Medulla oblongata (tissue), 1 donor: ENCODE data around the gene ITM2C.

Source experiments
- DNase-seq: peaks from one replicate; pipeline ENCODE4 v3.0.0-alpha.2; 2015; ENCODE audit errors: extremely low spot score

The ITM2C gene

GRCh38 chr2:230891509-230891908 is 26.8 kb downstream of the ITM2C start:
- DNase-seq = no peak

- no peak for DNase-seq
Observed at GRCh38 chr2:230893338-230893737, 28.6 kb downstream of the ITM2C start.

DNA sequence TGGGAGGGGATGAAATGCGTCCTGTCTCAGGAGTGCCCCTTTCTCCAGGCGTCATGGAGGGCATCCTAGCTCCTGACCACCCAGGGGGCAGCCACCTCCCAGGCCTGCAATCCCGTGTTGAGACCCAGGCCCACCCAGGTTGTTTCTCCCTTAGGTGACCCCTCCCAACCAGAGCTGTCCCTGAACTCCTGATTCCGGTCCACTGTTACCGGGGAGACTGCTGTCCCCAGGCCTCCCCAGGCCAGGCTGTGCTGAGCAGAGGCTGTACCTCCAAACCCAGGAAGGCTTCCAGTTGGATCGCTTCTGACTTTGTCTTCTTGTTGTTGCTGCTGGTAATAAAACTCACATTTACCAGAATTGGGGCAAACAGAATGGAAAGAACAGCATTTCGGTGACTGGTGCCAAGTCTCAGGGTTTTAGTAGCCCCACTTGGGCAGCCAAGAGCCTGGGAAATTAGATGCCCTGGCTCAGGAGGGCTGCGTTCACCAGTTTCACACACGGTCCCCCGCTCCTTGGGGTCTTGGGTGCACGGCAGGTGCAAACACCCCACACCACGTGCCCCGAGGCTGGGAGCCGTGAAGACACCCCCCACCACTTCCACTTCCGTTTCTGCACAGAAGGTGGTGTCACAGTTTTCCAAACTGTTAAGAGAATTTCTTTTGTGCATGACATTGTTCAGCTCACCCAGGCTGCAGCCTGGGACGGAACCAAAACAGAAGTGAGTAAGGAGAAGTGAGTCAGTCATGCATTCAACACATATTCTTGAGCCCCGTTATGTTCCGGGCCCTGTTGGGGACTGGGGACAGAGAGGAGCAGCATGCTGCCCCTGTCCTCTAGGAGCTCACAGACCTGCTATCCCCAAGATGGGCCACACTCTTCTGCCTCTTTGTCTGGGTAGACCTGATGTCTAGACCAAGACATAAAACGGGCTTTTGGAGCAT is 29.4 kb downstream of the ITM2C start:
- peak; percentile 72 for DNase-seq

- DNase-seq = no peak
Observed at GRCh38 chr2:230895536-230896345, 31.0 kb downstream of the ITM2C start.

DNA sequence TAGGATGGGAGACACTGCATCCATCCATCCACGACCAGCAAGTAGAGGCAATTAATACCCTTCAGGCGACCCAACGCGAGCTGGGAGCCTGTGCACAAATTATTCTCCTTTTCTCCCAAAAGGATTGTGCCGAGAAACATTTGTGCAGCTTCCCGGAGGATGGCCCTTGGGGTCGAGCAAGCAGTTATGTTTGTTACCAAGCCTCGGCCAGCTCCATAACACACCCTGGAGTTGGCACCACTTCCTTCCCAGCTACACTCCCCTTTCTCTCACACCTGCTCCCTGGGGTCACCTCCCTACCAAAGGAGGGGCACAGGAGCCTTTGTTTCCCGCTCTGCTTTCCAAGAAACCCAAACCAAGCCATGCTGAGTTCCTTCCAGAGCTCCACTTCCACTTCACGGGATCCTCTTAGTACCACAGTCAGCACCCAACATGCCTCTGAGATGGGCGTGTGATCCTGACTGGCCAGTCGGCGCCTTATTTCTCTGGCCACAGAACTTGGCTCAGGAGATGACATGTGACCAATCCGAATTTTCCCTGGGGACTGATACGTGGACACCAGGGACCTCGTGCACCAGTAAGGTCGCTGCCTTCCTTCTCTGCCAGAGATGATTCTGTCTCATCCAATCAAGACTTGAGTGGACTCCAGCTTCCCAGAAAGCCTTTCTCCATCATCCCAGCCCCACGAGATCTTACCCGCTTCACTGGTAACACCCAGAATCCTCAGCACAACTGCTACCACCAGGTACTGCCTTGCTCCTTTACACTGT is 31.8 kb downstream of the ITM2C start:
- no peak for DNase-seq

DNA sequence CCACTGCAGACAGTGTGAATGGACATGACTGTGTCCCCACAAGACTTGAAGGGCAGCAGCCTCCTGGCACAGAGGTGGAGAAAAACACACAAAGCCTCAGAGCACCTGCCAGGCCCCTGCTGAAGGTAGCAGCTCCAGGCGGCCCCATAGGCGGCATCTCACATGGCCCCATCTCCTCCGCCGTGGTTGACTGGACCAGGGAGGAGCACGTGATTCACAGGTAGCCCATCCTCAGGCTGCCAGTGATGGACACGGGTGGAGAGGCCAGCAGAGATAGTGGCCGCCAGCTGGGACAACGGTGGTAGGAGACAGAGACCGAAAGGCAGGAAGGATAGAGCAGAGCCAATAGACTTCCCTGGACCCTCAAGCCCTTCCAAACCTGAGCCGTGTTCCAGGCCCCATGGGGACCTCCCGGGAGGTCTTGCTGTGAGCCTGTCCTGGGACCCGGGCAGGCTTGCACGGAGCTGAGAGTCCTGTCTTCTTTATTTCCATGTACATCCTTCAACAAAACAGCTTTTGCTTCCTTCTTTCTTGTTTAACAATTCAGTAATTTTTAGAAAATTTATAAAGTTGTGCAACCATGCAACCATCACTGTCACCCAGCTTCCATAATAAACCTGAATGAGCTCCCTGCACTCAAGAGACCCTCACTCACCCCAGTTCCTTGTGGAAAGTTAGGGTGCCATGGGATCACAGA is 33.4 kb downstream of the ITM2C start:
- DNase-seq = no peak

DNA sequence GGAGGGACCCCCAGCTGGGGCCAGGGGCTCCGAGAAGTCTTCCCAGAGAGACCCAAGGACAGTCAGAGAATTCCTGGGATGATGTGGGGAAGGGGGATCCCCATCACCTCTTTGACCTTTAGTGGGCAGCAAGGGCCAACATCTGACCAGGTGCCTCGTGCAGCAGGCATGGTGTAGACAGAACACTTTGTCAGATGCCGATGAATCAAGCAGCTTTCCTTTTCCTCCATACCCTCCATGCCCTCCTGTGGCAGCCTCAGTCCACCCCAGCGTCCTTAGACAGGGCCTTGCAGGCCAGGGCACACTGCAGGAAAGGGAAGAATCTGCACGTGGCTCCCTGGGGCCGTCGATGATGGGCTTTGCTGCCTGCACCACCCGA is 34.0 kb downstream of the ITM2C start:
- no peak for DNase-seq

DNA sequence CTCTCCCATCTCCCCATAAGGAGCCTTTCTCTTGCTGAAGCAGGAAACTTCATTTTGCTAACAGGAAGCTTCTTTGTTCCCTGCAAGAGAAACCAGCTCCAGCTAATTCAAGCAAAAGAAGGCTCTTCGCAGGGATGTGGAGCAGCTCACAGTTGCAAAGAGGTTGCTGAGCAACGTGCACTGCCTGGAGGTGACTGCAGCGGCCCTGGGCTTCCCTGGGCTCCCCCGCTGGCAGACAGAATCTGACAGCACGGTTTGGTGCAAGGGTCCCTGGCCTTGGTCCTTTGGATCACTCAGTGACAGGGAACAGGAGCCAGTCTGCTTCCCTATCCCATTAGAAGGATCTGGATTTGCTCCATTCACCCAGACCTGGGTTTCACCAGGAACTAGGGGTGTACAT is 34.5 kb downstream of the ITM2C start:
- DNase-seq = peak; percentile 56

GRCh38 chr2:230899786-230900185 is 35.0 kb downstream of the ITM2C start:
- no peak for DNase-seq

- no peak for DNase-seq
Observed at GRCh38 chr2:230900336-230900995, 35.7 kb downstream of the ITM2C start.

GRCh38 chr2:230901006-230901405 is 36.3 kb downstream of the ITM2C start:
- no peak for DNase-seq

- DNase-seq = peak; percentile 74
Observed at GRCh38 chr2:230902180-230902899, 37.6 kb downstream of the ITM2C start.

GRCh38 chr2:230903231-230904150 is 38.7 kb downstream of the ITM2C start:
- no peak for DNase-seq

- DNase-seq = no peak
Observed at GRCh38 chr2:230904856-230905447, 40.2 kb downstream of the ITM2C start.

GRCh38 chr2:230905448-230906421 is 41.0 kb downstream of the ITM2C start:
- DNase-seq = no peak

- no peak for DNase-seq
Observed at GRCh38 chr2:230906471-230907230, 41.9 kb downstream of the ITM2C start.
